A673 (cell line): ENCODE measurements around the gene NIM1K. TPM values are rescaled to one million over a fixed set of nuclear protein-coding genes. Genes with fewer than 3 reads are reported as not detected.

Experiments
- BruUV-seq: library from RNA; stranded (reverse); fragments of 400-500 nt; replicated peaks from 2 replicates; lab custom pipeline; 2021; lab: Mats Ljungman, UMichigan
- CTCF ChIA-PET: fragments of 300-600 bp; sonication (Branson Sonifier 250); formaldehyde crosslinking; loops from one replicate; lab custom pipeline; 2022; ENCODE audit warnings: antibody characterized with exemption; lab: Charles Lee
- POLR2A ChIA-PET: fragments of 300-600 bp; sonication (Branson Sonifier 250); formaldehyde crosslinking; loops from one replicate; lab custom pipeline; 2022; ENCODE audit warnings: antibody characterized with exemption; ENCODE audit not compliant: low non-redundant PET; lab: Charles Lee
- DNase-seq: peaks from one replicate; pipeline ENCODE4 v3.0.0-alpha.2; 2015; ENCODE audit warnings: low spot score
- H3K27ac ChIP-seq: fragments of 200-600 bp; sonication (generic); 2 replicates; pipeline ENCODE4 v1.5.1; 2016; ENCODE audit warnings: mixed run types, low read depth, mild to moderate bottlenecking, mixed read lengths, antibody characterized with exemption, low read length; ENCODE audit not compliant: poor library complexity, severe bottlenecking
- H3K27me3 ChIP-seq: fragments of 200-600 bp; sonication (generic); replicated peaks from 2 replicates; pipeline ENCODE4 v1.6.1; 2017; ENCODE audit warnings: mixed run types, low read depth, mild to moderate bottlenecking, mixed read lengths, antibody characterized with exemption, low read length; ENCODE audit not compliant: insufficient read depth, poor library complexity
- H3K36me3 ChIP-seq: fragments of 200-600 bp; sonication (generic); 2 replicates; pipeline ENCODE4 v1.6.1; 2016; ENCODE audit warnings: mixed run types, mild to moderate bottlenecking, mixed read lengths, antibody characterized with exemption, low read length; ENCODE audit not compliant: insufficient read depth, poor library complexity, severe bottlenecking
- H3K4me1 ChIP-seq: fragments of 200-600 bp; sonication (generic); 2 replicates; pipeline ENCODE4 v1.6.1; 2017; ENCODE audit warnings: mixed run types, mild to moderate bottlenecking, mixed read lengths, antibody characterized with exemption, low read length; ENCODE audit not compliant: insufficient read depth, poor library complexity, severe bottlenecking
- H3K4me3 ChIP-seq: fragments of 200-600 bp; sonication (generic); 2 replicates; pipeline ENCODE4 v1.5.1; 2016; ENCODE audit warnings: low read depth, mixed run types, mild to moderate bottlenecking, mixed read lengths, low read length; ENCODE audit not compliant: poor library complexity, severe bottlenecking
- H3K9me3 ChIP-seq: fragments of 200-600 bp; sonication (generic); 2 replicates; pipeline ENCODE4 v1.6.1; 2016; ENCODE audit warnings: mixed run types, low read depth, mild to moderate bottlenecking, mixed read lengths, antibody characterized with exemption, low read length; ENCODE audit not compliant: poor library complexity, severe bottlenecking
- CTCF ChIP-seq: fragments of 300-800, 200-600 bp; sonication (generic); conservative IDR thresholded peaks from 2 replicates; pipeline ENCODE4 v1.5.1; 2017; ENCODE audit warnings: low read depth, mild to moderate bottlenecking, antibody characterized with exemption, low read length, moderate library complexity, mixed read lengths
- EZH2 ChIP-seq: fragments of 200-600 bp; sonication (generic); IDR thresholded peaks from 2 replicates; pipeline ENCODE4 v1.6.1; 2017; ENCODE audit warnings: borderline replicate concordance, low read depth, mild to moderate bottlenecking, mixed read lengths, antibody characterized with exemption, low read length; ENCODE audit not compliant: poor library complexity, severe bottlenecking
- intact Hi-C: fragments of 100-400 bp; cut with micrococcal nuclease; formaldehyde crosslinking; loops from one replicate; pipeline ENCODE4 v1.10.0; 2022; ENCODE audit not compliant: unreplicated experiment
- total RNA-seq: library from RNA; stranded (reverse); gene quantifications from 2 replicates; pipeline ENCODE4 v1.2.3, GENCODE V29; 2021

The NIM1K gene
- total RNA-seq, 1 experiment from 2014 or later: 0.41 TPM

GRCh38 chr5:43309122-43309521 lies 117.1 kb downstream of the NIM1K start:
- TF ChIP-seq EZH2 (no peak), CTCF (no peak)
- H3K27me3 ChIP-seq: no peaks in the 10 kb centered on the region
- POLR2A ChIA-PET: interaction anchor here (0.7 kb wide), 1 partner anchor 370 kb away, joined by 3 read pairs; no protein-coding TSS in a partner anchor
- DNase-seq: no peak
- intact Hi-C loops: loop anchor here (5.0 to 10.0 kb wide), 5 partner anchors 78 to 397 kb away; partner anchors contain the start of genes TMEM267 and ZNF131
- no TSS peak for BruUV-seq
- peak overlapping the region; percentile 92 for H3K4me3 ChIP-seq
- peaks cover 32% of the 10 kb centered on the region for H3K4me1 ChIP-seq
- peak overlapping the region; percentile 57 for H3K27ac ChIP-seq
- CTCF ChIA-PET: no interaction called here
- H3K9me3 ChIP-seq: no peaks in the 10 kb centered on the region
- peaks cover 52% of the 10 kb centered on the region for H3K36me3 ChIP-seq

DNA sequence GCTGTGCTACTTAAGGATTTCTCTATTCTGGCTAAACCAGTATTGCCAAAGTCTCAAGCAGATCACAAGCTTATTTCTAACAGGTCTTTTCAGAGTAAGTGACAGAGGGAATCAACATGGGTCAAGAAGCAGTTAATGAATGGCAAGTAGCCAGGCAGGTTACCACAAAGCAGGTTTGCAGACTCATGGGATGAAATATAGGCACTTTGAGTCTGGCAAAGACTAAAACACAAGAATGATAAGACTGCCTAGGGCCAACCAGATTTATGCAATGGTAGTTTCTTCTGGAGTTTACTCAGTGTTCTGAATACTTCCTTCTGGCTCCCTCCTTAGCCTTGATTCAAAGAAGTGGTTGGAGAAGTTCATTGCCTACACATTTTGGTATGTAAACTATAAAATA lies 117.6 kb downstream of the NIM1K start:
- DNase-seq: no peak
- Histone ChIP-seq H3K9me3 (no peaks in the 10 kb centered on the region), H3K27ac (peak overlapping the region; percentile 57), H3K4me1 (peaks cover 35% of the 10 kb centered on the region), H3K4me3 (peak overlapping the region; percentile 92), H3K27me3 (no peaks in the 10 kb centered on the region), H3K36me3 (peaks cover 47% of the 10 kb centered on the region)
- no peak for TF ChIP-seq CTCF
- no peak for TF ChIP-seq EZH2
- intact Hi-C loops: loop anchor here (5.0 to 10.0 kb wide), 5 partner anchors 78 to 397 kb away; partner anchors contain the start of genes TMEM267 and ZNF131
- CTCF ChIA-PET: no interaction called here
- no TSS peak for BruUV-seq
- POLR2A ChIA-PET: interaction anchor here (0.7 kb wide), 1 partner anchor 370 kb away, joined by 3 read pairs; no protein-coding TSS in a partner anchor

- H3K4me3 ChIP-seq: peak overlapping the region; percentile 92
Observed at GRCh38 chr5:43312076-43312661, 120.1 kb downstream of the NIM1K start.

More at GRCh38 chr5:43312076-43312661, 120.1 kb downstream of the NIM1K start:
- Histone ChIP-seq H3K36me3 (peaks cover 43% of the 10 kb centered on the region), H3K9me3 (no peaks in the 10 kb centered on the region), H3K4me1 (peaks cover 35% of the 10 kb centered on the region), H3K27me3 (no peaks in the 10 kb centered on the region), H3K27ac (peak overlapping the region; percentile 86)
- no peak for TF ChIP-seq CTCF
- no peak for TF ChIP-seq EZH2
- CTCF ChIA-PET: no interaction called here
- no TSS peak for BruUV-seq
- intact Hi-C loops: no loop called here
- POLR2A ChIA-PET: no interaction called here
- DNase-seq: no peak
